Measurements from ENCODE around the gene IGF2BP3.
A peak's percentile ranks its signal among the peaks of the same experiment; 100 is the strongest.
"Not testable (repeated sequence)": the region's sequence is repeated elsewhere in the genome, so short reads cannot be mapped to it uniquely, and the experiment has no call there.

IGF2BP3 gene

DNA sequence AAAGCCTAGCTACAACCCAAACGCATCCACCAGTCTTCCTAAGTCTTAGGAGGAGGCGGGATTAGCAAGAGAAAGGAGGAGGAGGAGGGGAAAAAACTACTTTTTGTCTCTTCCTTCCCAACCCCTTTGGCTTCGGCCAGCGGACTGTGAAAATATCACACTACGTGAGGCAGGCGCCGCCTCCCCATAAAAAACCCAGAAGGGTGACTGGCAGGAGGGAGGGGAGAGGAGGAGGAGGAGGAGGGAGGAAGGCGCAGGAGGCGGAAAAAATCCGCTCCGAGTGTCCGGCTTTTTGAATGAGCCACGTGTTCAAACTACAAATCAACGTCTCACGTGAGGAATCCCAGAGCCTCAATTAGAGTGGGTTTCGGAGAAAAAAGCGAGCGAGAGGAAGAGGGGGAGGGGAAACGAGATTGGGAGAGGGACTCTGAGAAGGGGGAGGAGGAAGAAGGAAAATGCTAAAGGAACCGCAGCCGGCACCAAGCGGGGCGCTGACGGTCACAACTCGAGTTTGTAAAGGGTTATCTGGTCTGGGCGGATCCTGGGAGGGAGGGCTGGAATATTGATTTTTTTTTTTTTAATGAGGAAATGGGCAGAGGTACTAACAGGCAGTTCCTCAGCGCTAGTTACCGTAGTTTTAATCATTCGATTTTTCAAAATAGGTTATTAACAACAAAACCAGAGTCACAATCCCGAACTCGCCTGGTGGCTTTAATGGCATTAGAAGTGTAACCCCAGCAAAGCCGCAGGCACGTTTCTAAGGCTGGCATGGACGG is at the start of gene IGF2BP3:
Gene IGF2BP3 (minus strand): TSS at position 162 of the 776 bp plus-strand sequence. CDS start 381 bp downstream, outside the sequence.
- peak; percentile 91 for DNase-seq (ENCODE audit: low read depth, low spot score)

DNA sequence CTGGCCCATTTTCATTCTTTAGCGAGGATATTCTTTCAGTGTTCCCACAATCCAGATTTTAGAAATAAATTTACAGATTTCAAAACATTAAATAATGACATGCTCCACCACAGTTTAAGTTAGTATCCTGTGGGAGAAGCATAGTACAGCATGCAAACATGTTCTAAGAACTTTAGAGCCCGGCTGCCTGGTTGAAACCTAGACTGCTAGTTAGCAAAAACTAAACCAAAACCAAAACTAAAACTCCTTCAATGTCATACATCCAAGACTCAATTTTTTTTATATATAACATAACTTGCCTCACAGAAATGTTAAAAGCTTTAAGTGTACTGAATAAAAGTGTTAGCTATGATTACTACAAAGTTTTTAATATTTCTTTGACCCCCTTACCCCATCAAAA is 44.5 kb upstream of the IGF2BP3 start:
- no peak for DNase-seq (ENCODE audit: low read depth, low spot score)

DNA sequence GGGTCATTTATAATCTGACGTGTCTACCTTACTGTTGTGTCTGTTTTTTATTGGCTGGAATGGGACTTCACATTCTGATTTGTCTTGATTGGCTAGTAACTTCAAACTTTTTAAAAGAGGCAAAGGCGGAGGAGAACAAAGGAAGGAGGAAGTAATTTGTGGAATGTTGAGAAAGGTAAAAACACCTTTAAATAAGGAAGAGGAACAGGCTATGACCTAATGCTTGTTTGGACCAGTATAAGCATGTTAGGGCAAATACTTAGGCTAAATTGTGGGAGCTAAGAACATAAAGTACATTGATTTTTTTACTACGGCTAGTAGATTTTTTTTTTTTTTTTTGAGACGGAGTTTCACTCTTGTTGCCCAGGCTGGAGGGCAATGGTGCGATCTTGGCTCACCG is 43.5 kb upstream of the IGF2BP3 start:
- not testable (repeated sequence) for DNase-seq (ENCODE audit: low read depth, low spot score)

DNA sequence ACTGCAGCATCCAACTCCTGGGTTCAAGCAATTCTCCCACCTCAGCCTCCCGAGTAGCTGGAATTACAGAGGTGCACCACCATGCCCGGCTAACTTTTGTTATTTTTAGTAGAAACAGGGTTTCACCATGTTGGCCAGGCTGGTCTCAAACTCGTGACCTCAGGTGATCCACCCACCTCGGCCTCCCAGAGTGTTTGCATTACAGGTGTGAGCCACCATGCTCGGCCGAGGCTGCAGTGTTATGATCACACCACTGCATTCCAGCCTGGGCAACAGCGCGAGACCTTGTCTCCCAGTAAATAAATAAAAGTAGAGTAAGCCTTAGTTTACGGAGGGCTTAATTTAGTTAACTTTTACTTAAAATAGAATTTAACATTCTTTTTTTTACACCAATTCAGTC is 23.7 kb upstream of the IGF2BP3 start:
- DNase-seq (ENCODE audit: low read depth, low spot score), result no peak

DNA sequence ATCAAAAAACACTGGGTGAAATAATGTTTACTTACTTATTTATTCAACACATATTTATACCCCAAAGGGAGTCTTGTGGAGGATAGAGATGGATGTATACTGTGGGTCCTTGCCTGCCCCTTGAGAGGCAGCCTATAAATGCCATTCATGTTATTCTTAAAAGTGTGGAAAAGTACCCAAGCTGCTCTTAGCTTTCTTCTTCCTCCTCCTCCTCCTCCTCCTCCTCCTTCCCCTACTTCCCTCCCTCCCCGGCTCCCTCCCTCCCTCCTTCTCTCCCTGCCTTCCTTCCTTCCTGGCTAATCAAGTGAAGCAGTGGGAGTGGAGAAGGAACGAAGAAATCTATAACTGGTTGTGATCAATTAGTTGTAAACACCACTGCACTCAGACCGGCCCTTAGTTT is 21.2 kb upstream of the IGF2BP3 start:
- DNase-seq (ENCODE audit: low read depth, low spot score), result no peak

DNA sequence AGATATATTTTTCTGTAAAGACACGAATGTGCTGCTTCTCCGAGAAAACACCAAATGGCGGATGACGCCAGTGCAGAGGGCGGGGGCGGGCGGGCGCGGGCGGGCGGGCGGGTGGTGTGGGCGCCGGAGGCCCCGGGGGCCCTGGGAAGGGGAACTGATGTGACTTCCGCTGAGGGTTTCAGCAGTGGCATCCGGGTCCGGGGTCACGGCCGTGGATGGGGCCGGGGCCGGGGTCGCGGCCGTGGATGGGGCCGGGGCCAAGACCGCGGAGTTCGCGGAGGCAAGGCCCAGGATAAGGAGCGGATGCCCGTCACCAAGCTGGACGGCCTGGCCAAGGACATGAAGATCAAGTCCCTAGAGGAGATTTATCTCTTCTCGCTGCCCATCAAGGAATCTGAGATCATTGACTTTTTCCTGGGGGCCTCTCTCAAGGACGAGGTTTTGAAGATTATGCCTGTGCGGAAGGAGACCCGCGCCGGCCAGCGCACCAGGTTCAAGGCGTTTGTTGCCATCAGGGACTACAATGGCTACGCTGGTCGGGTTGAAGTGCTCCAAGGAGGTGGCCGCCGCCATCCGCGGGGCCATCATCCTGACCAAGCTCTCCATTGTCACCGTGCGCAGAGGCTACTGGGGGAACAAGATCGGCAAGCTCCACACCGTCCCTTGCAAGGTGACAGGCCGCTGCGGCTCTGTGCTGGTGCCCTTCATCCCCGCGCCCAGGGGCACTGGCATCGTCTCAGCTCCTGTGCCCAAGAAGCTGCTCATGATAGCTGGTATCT is 20.3 kb upstream of the IGF2BP3 start:
- DNase-seq (ENCODE audit: low read depth, low spot score), result no peak

DNA sequence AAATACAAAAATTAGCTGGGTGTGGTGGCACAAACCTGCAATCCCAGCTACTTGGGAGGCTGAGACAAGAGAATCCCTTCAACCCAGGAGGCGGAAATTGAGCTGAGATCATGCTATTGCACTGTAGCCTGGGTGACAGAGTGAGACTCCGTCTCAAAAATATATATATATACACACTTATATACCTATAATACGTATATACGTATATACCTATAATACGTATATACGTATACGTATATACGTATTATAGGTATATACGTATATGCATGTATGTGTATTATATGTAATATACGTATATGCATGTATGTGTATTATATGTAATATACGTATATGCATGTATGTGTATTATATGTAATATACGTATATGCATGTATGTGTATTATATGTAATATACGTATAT is 18.4 kb upstream of the IGF2BP3 start:
- not testable (repeated sequence) for DNase-seq (ENCODE audit: low read depth, low spot score)

DNA sequence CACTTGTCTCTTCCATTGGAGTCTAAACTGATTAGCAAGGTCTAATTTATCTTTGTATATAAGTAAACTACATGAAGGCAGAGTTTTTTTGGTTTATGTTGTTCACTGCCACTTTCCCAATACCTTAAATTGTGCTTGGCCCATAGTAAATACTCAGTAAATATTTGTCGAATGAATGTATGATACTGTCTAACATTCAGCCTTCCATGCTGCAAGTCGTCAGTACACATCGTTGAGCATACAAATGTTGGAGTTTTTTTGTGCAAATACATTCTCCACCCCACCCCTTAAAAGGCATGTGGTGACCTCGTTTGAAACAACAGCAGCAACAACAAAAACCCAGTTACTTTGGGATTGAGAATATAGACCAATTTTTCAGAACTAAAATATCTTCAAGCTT is 17.4 kb upstream of the IGF2BP3 start:
- DNase-seq (ENCODE audit: low read depth, low spot score), result no peak

DNA sequence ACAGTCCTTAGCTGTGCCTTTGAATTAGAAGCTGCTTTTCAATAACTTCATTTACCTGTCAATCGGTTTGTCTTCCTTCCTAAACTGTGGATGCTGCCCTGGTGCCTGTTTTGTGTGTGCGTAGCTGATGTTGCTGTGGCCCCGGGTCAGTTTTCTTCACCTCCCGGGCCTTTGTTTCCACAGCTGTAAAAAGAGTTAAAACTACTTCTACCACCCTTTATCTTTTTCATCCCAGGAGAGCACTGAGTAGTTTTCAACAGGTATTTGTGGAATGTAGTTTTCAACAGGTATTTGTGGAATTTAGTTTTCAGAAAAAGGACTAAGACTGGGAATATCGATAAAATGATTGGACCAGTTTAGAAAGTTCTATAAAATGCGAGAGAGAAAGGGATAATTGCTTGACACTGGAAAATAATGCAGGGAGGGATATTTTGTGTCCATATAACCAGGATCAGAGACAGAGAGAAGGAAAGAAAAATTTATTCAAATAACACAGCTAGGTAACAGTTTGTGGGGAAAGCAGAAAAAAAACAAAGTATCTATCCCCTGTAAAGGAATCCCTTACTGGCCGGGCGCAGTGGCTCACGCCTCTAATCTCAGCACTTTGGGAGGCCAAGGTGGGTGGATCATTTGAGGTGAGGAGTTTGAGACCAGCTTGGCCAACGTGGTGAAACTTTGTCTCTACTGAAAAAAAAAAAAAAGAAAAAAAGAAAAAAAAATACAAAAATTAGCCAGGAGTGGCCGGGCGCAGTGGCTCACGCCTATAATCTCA is 15.9 kb upstream of the IGF2BP3 start:
- DNase-seq (ENCODE audit: low read depth, low spot score), result no peak

DNA sequence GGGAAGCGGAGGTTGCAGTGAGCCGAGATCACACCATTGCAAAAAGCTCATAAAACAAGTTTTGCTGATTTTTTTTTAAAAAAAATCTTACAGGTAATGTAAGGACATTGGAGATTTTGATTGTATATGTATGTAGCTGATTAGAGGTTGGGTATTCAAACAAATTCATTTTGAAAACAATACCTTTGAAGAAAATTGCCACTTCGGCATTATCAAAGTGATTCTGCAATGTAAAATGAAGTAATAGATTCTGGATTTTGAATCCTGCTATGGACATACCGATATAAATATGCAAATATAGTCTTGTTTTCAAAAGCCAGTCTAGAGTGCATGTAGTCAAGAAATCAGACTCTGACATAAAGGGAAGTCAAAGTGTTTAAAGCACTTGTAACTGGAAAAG is 12.4 kb upstream of the IGF2BP3 start:
- no peak for DNase-seq (ENCODE audit: low read depth, low spot score)

DNA sequence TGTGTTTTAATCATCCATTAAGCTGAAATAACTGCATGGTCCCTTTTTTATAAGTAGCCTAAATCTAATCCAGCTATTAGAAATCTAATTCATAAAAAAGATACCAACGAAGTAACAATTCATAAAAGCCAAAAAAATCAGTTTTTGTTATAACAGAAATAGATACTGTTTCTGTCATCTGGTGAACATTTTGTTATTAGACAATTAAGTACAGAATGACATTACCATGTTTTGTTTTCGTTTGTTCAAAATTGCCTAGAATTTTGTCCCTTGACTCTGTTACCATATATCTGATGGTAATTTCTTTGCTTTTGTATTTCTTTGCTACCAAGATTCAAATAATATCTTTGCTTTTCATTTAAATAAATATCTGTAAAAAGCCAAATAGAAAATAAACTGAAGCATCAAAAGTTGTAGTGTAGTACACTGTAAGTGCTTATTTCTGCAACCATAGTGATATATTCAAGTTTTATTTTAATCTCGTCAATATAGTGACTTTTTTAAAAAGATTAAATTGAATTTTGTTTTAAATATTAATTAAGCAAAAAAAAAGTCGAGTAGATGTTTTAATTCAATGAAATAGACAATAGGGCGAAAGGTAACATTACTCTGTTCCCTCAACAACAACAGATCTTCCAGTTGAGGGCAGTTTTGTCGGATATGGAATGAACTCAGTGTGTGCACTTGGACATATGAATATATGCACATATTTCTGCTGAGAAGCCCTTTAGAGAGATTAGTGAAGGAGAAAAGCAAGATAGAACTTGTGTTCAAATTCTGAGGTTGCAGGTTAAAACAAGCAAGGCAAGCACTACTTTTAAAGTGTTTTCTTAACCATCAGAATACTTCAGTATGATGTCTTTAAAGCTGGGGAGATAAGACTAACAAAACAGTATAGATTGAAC is 7.9 kb upstream of the IGF2BP3 start:
- DNase-seq (ENCODE audit: low read depth, low spot score), result no peak

DNA sequence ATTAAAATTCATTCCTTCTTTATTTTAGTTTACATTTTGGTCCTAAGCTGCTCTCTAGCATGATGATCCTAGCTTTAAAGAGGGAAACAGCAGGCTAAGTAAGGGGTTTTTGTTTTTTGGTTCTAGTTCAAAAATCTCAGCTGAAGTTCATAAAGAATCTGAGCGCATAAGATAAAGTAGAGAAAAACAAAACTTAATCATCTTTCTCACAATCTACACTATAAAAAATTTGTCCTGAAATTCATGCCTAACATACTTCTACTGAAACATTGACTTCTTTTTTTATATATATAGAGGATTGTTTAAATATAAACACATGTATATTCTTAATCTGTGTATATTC is 6.8 kb upstream of the IGF2BP3 start:
- no peak for DNase-seq (ENCODE audit: low read depth, low spot score)

DNA sequence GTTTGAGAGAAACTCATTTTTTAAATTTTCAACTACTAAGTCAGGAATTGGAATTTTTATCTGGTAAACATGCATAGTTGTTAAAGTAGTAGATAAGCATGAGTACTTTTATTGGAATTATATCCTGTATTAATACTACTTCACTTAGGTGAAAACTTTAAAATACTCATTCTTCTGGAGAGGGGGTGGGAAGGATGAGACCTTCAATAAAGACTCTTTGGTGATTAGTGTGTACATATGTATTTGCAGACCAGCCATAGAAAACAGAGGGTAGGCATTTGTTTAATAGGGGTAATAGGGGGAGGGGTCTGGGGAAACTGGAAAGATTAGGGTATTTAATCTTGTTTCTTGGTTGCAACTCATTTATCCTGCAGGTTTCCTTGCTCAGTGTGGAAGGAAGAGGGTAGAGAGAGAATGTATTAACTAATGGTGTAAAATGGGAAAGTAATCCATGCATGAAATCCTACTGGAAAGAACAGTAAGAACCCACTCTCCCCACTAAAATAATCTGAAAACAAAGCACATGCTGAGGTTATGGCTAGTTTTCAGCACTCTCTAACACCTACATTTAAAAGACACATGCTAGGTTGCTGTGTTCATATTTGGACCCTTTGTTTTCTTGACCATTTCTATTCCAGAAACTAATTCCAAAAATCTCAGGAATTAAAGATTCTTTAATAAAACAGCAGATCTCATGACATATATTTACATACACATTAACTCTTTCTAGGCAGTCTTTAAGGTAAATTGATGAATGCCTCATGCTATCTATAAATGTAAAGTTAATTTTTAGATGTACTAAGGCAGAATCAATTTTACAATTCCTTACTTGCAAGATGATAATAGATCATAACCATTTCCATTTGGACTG is 6.2 kb upstream of the IGF2BP3 start:
- DNase-seq (ENCODE audit: low read depth, low spot score), result no peak

DNA sequence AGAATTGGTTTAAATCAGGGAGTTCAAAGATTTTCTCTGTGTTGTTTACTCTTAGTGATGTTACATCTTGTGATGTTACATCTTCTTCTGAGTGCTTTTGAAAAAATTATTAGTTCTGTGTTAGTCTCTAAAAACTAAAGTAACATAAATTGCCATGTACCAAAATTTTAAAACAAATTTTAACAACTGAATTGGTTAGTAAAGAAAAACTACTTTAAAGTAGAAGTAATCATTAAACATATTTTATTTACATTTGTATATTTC is 5.2 kb upstream of the IGF2BP3 start:
- DNase-seq (ENCODE audit: low read depth, low spot score), result no peak

DNA sequence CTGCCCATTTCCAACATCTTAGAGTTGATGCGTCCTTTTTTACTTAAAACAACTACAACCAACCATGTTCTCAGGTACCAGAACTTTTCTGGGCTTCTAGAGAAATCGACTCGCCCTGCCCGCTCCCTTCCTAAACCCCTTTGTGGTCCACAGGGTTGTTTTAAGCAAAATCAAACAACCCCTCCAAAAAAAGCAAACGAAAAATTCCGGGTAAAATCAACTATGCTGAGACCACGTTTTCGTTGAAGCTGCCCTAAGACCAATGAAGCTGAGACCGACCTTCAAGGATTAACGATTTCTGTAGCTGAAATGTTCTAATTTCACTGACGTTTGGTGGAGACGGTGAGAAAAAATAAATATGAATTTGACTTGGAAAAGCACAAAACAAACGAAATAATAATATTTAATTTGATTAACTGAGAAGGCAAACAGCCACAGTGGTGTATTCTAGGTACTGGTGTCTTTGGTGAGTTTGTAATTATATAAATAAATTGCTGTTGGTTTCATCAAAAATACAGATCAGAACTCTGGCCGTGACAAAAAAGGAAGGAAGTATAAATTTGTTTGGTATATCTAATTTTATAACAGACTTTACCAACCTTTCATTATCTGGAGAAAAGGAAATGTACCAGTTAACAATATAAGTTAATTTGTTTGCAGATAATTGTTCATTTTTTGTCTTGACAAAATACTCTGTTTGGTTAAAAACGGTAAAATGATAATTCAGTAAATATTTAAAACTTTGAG is 4.7 kb upstream of the IGF2BP3 start:
- DNase-seq (ENCODE audit: low read depth, low spot score), result no peak

DNA sequence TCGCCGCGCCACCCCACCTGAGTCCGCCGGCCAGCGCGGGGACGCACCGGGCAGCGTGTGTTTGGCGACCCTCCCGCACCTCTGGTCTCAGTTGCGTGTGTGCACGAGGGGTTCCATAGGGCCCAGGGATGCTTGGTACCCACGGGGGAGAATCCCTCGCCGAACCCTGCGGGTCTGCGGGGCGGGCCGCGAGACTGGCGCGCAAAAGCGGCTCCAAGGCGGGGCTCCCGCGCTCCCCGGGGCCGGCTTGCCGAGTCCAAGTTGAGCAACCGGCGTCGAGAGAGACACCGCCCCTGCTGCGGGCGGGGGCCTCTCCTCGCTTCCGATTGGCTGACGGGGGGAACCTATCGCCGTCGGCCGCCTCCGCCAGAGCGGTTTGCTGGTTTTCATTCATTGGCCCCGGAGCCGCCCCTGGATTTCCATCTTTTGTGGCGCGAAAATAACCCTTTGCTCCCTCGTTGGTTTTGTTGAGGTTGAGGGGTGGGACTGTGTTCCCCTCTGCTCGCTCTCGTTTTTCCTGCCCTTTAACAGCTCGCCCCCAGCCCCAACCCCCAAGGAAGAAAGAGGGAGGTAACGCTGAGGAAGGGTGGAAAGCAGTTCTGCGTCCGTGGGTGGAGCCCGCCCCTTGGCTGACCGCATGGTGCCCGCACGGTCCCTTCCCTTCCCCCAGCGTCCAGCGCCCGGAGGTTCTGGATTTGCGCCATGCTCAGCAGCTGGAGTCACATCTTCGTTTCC is 4.0 kb upstream of the IGF2BP3 start:
- DNase-seq (ENCODE audit: low read depth, low spot score), result peak; percentile 94

DNA sequence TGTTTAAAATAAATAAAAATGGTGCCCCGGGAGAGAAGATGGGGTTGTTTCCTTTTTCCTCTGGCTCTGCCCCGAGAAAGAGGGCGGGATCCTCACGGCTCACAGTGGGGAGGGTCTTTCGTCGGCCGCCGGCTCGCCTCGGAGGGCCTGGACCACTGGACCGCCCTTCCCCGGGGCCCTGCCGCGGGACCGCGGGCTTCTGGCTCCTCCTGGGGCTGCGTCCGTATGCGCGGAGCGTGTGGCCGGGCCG is 3.5 kb upstream of the IGF2BP3 start:
- no peak for DNase-seq (ENCODE audit: low read depth, low spot score)

DNA sequence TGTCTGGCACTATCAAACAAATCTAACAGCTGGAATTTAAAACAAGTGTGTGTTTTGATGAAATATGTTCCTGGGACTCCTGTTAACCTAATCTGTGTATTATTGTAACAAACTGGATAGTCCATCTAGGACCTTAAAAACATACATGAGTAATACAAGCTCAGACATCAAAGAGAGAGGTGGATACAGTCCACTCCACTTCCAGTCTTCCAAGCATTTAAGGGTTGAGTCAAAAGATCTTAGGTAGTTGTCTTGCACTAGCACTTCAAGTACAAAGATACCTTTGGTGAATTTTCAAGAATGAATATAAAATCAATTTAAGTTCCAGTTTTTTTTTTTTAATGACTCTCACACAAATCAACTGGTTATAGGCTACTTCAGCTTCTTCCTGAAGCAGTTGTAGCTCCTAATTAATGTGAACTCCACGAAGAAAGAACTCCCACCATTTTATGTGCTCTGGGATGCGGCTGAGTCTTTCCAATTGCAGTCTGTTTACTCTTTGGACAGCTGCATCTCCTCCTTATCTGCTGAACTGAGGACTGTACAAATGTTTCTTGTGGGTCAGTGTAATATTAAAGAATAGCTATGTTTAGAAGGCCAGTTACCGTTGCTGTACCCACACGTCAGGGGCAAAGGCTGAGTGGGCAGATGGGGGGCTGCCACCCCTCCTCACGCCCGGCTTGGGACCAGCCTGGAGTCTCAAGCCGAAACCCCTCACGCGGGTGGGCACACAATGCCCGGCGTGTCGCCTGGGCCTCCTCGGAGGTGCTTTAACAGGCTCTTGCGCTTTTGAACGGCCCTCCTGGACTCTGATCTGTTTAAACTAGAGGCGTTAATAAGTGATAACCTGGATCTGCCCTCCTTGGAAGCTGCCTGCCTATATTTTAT is 2.9 kb upstream of the IGF2BP3 start:
- DNase-seq (ENCODE audit: low read depth, low spot score), result no peak

DNA sequence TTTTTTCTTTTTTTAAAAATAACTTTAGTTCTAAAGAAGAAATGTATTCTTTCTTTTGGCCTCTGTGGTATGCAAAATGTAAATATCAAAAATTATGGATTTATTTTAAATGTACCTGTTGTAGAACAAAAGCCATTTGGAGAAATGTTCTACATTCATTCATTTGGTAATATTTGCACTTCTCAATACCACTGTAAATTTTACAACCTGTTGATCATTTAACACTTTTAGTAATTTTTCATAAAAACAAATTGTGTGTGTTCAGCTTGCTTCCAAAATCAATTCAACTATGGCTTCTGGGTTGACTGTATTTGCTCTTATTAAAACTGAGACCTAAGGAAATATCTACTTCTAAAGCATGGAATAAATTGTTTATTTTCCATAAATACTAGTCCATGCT is 2.3 kb upstream of the IGF2BP3 start:
- DNase-seq (ENCODE audit: low read depth, low spot score), result no peak
